ENCODE results near the gene PTPRA.

Gene PTPRA

GRCh38 chr20:2851086-2851485, 22.2 kb upstream of the PTPRA start:
- DNase-seq, result no peak

DNA sequence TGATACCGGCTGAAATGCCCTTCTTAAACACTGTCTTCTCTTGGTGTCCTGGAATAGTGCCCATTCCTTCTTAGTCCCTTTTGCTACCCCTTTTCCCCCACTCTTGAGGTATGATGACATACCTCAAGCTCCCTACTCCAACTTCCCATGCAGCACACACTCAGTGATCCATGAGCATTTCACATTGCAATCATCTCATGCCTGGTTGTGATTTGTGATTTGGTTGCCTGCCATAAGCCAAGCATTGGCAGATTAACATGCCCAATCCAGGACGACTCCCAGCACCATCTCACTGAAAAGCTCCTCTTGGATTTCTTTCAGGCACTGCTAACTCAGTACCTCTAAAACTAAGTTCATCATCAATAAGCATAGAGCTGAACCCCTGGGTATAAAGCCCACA, 14.7 kb upstream of the PTPRA start:
- no peak for DNase-seq

GRCh38 chr20:2859330-2860121, 13.8 kb upstream of the PTPRA start:
- DNase-seq, result no peak

DNA sequence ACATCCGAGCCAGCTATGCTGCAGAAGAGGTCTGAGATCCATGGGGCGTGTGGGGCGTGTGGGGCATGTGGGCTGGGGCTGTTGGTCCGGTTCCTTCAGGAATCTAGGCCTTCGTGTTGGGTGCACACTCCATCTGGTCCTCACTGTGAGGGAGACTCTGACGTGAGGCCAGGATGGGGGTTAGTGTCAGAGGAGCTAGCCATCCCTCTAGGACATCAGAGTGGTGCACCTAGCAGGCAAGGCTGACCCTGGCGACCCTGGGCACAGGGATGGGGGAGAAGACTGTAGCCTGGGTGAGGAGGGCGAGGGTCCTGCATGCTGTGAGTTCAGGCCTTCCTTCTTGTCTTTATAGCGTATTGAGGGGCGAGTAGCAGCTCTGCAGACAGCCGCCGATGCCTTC, 8.7 kb upstream of the PTPRA start:
- no peak for DNase-seq

GRCh38 chr20:2865101-2865500, 8.2 kb upstream of the PTPRA start:
- DNase-seq, result no peak

DNA sequence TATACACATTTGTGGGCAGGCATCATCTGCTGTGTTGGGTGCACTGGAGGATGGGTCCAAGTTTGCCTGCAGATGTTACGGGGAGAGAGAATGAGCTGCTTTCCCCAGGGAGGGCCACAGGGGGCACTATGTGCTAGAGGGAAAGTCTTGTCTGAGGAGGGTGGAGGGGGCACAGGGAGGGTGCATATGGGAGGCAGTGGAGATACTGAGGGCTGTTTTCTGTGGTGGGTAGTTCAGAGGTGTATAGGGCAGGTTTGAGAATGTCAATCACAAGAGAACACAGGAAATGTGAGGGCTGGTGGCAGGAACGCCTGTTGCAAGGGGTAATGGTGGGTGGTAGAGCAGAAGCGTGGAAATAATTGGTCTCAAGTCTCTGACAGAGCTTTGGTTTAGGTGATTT, 7.7 kb upstream of the PTPRA start:
- DNase-seq, result no peak

DNA sequence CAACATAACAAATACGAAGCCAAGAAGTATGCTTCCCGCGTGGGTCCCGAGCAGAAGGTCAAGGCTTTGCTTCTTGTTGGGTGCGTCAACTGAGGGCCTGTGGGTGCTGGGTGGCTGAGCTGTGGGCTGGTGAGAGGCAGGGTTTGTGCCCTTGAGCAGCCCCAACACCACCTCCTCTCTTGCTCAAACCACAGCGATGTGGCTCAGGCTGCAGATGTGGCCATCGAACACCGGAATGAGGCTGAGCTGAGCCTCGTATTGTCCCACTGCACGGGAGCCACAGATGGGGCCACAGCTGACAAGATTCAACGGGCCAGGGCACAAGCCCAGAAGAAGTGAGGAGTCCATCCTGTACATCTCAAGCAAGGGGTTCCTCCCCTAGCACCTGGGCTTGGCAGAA, 7.0 kb upstream of the PTPRA start:
- DNase-seq, result no peak

- DNase-seq, result no peak
These were observed 6.0 kb upstream of the PTPRA start for GRCh38 chr20:2867081-2867864.

DNA sequence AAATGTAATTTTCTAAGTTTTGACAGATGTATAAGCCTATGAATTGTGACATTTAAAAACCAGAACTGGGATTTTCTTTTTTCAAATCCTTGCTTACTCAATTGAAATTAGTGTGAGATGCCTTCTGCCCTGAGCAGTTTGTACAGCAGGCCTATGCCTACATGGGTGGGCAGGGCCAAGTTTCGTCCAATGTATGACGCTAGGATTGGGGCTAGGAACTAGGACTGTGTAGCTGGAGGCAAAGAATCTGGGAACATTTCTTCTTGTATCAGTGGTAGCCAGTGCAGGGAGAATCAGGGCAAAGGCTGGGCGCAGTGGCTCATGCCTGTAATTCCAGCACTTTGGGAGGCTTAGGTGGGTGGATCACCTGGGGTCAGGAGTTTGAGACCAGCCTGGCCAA, 3.9 kb upstream of the PTPRA start:
- DNase-seq, result no peak

- no peak for DNase-seq
These were observed 2.2 kb upstream of the PTPRA start for GRCh38 chr20:2871111-2871465.

GRCh38 chr20:2871661-2872458, 1.4 kb upstream of the PTPRA start:
- no peak for DNase-seq

- DNase-seq, result peak; percentile 40
These were observed 747 bp upstream of the PTPRA start for GRCh38 chr20:2872459-2873009.

DNA sequence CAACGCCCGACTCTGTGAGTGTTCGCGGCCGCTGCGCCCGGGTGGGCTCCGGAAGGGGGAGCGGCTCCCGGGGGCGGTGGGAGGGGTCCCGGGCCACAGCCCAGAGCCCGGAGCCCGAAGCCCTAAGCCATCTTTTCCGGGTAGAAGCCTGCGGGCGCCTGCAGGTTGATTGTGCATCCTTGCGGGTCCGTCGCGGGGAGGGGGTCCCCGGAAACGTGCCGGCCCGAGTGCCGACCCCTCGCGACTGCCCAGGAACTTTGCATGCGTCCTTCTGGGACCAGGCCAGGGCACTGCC, 413 bp downstream of the PTPRA start:
- peak; percentile 69 for DNase-seq

GRCh38 chr20:2874456-2874855, 1.2 kb downstream of the PTPRA start:
- DNase-seq, result no peak

DNA sequence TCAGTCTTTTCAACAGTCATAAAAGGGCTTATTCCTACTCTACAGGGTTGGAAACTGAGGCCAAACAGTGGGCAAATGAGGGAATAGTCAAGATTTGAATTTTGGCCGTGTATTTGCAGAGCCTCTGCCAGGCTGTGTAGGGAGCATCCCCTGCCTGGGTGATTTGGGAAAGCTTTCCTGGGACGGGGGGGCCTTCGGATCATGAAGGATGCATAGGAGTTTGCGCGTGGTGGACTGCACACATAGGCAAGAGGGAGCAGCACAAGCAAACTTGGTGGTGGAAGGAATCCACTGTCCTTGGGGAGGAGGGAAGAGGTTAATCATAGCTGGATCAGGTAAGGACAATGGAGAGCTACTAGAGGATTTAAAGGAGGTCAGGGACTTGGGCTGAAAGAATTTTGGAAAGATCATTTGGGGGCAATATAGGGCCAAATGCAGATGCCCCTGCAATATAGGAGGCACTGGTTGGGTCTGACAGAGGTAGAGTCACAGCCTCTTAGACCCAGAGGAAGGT, 2.5 kb downstream of the PTPRA start:
- DNase-seq, result no peak

GRCh38 chr20:2878515-2878914, 5.2 kb downstream of the PTPRA start:
- DNase-seq, result no peak

DNA sequence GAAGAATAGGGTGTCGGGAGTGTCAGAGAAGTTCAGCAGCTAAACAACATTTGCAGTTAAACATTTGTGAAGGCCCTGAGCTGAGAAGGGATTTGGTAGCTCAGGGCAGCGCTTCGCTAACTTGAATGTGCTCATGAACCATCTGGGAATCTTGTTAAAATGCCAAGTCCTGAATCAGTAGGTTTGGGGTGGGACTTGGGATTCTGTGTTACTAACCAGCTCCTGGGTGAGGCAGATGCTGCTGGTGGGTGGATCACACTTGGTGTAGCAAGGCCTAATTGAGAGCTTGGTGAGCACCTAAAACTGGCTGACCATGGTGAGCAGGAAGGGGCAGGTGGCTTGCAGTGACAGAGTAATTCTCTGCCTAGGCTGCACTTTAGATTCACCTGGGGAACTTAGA, 5.9 kb downstream of the PTPRA start:
- DNase-seq, result no peak

DNA sequence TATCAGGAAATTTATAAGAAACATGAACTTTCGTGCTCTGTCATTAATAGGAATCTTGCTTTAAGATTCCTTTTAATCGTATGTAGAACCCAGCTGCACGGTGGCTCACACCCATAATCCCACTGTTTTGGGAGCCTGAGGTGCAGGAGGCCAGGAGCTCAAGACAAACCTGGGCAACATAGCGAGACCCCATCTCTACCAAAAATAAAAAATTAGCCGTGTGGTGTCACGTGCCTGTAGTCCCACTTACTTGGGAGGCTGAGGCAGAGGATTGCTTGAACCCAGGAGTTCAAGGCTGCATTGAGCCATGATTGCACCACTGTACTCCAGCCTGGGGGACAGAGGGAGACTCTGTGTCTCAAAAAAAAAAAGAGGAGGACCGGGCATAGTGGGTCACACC, 7.4 kb downstream of the PTPRA start:
- DNase-seq, result no peak

GRCh38 chr20:2883726-2884637, 10.7 kb downstream of the PTPRA start:
- DNase-seq, result no peak

DNA sequence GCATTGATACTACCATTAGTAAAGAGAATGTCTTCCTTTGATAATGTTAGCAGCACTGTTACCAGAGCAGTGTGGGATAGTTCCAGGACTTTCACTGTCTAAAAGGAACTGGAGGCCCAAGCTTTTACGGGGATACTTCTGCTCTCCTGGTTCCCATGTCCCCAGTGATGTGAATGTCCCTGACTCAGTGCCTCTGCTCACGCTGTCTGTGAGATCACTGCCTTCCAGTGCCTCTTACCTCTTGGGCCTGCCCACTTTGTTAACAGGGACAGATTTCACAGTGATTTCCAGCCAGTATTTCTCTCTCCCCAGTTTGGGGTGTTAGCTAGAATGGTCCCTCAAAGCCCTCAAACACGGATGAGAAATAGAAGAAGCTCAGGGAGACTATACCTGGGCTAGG, 14.4 kb downstream of the PTPRA start:
- DNase-seq, result no peak

DNA sequence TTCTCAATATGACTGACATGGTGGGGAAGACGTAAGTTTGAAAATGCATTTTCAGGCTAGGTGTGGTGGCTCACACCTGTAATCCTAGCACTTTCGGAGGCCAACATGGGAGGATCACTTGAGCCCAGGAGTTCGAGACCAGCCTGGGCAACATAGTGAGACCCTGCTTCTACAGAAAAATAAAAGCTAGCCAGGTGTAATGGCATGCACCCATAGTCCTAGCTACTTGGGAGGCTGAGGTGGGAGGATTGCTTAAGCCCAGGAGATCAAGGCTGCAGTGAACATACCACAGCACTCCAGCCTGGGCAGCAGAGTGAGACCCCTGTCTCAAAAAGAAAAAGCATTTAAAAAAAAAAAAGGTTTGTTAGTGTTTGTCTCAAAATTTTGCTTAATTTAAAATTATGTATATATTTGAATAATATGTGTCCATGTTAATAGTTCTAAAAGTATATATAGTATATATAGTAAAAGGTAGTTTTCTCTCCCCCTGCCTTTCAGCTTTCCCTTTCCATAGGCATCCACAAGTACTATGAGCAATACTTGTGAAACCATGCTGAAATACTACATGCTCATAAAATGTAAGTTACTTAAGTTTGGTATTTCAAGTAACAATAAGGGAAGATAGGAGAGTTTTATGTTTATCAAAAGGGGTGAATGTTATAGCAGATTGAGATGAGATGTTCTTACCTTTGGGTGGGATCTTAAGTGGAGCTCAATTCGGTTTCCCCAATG, 15.1 kb downstream of the PTPRA start:
- DNase-seq, result no peak

- DNase-seq, result no peak
These were observed 15.9 kb downstream of the PTPRA start for GRCh38 chr20:2889209-2889608.
